Neural progenitor cell (in vitro differentiated cells): ENCODE measurements around the gene GMNN.

ENCODE experiments used
- CTCF ChIP-seq: fragments of 200-600 bp; sonication (generic); IDR thresholded peaks from 2 replicates; pipeline ENCODE4 v1.5.1; 2017; ENCODE audit warnings: antibody characterized with exemption, mild to moderate bottlenecking
- EZH2 ChIP-seq: fragments of 200-600 bp; sonication (generic); IDR thresholded peaks from 2 replicates; pipeline ENCODE4 v1.6.1; 2017; ENCODE audit warnings: antibody characterized with exemption, mild to moderate bottlenecking, moderate library complexity
- EZH2phosphoT487 ChIP-seq: fragments of 200-600 bp; sonication (generic); IDR thresholded peaks from 2 replicates; pipeline ENCODE4 v1.6.1; 2017; ENCODE audit warnings: antibody characterized with exemption

GRCh38 chr6:24734166-24734565 lies 40.6 kb upstream of the GMNN start:
- TF ChIP-seq CTCF: no peak
- TF ChIP-seq EZH2: no peak
- no peak for TF ChIP-seq EZH2phosphoT487
